ENCODE data around the gene GINS3.

Gene GINS3

DNA sequence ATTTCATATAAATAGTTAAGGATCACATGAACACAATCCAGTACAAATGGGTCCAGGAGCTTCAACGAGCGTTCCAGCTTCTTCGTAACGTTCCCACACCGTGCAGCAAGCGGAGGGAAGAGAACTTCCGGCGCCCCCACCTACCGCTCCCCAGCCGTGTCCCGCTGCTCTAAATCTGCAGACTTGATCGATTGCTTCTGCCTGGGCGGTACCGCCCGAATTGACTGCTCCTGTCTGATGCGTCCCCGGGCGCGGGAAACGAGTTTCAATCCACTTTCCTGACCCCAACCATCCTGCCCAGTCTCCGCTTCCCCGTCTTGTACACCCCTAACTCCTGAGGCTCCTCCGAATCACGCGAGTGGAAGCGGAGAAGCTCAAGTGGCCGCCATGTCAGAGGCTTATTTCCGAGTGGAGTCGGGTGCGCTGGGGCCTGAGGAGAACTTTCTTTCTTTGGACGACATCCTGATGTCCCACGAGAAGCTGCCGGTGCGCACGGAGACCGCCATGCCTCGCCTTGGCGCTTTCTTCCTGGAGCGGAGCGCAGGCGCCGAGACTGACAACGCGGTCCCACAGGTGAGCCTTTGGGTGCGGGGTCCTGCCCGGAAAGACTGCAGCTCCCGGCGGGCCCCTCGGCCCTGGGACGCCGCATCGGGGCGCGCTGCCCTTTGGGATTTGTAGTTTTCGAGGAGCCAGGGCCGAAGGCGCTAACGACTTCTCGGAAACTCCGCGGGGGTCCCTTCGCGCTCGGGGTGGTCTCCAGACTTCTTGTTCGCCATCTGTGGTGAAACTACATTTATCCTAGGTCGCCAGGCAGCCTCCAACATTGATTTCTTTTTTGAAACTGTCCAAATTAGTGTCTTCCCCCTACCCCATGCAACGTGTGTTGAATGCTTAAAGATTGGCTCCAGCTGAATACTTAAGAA, at the start of gene GINS3 (continued):
- TF ChIP-seq ZNF629 (tag by site-specific recombination; IDR thresholded peaks at IDR 0.05) (peak; percentile 71), PRDM1 (tag by site-specific recombination; IDR thresholded peaks at IDR 0.05) (peak; percentile 55; the same call in 1 of the 2 replicates), ZNF426 (tag by site-specific recombination; IDR thresholded peaks at IDR 0.05) (no peak), ZNF776 (tag by site-specific recombination; IDR thresholded peaks at IDR 0.05; ENCODE audit: borderline replicate concordance) (peak; percentile 74; the same call in 1 of the 2 replicates), ZBTB17 (tag by site-specific recombination; IDR thresholded peaks at IDR 0.05) (peak; percentile 99), ZNF391 (tag by site-specific recombination; IDR thresholded peaks at IDR 0.05; ENCODE audit: borderline replicate concordance, low read depth) (peak; percentile 93; the same call in 1 of the 2 replicates), ZNF670 (tag by site-specific recombination; IDR thresholded peaks at IDR 0.05; ENCODE audit: low read depth) (no peak), KLF8 (tag by site-specific recombination; IDR thresholded peaks at IDR 0.05) (peak; percentile 98), SP7 (tag by site-specific recombination; IDR thresholded peaks at IDR 0.05) (peak; percentile 90), ZNF138 (tag by site-specific recombination; IDR thresholded peaks at IDR 0.05; ENCODE audit: borderline replicate concordance) (no peak), GFI1B (tag by site-specific recombination; IDR thresholded peaks at IDR 0.05) (peak; percentile 60; the same call in 1 of the 2 replicates), ZNF571 (tag by site-specific recombination; IDR thresholded peaks at IDR 0.05) (no peak), ZNF350 (tag by site-specific recombination; IDR thresholded peaks at IDR 0.05) (0 out of 2 replicates have a peak, but pooled peaks have one; percentile 31), ZFP37 (tag by site-specific recombination; IDR thresholded peaks at IDR 0.05) (peak; percentile 69; the same call in 1 of the 2 replicates), ZNF585B (tag by site-specific recombination; IDR thresholded peaks at IDR 0.05) (no peak), OVOL3 (tag by site-specific recombination; IDR thresholded peaks at IDR 0.05) (0 out of 2 replicates have a peak, but pooled peaks have one; percentile 41), ZFP3 (tag by site-specific recombination; IDR thresholded peaks at IDR 0.05; ENCODE audit: low read depth) (no peak), ZNF501 (tag by site-specific recombination; IDR thresholded peaks at IDR 0.05) (peak; percentile 98), BCL11A (tag by site-specific recombination; IDR thresholded peaks at IDR 0.05; ENCODE audit: low read depth) (no peak), ZNF792 (tag by site-specific recombination; IDR thresholded peaks at IDR 0.05) (peak; percentile 92), ZBTB48 (tag by site-specific recombination; IDR thresholded peaks at IDR 0.05) (peak; percentile 61; the same call in 1 of the 2 replicates)
- TF ChIP-seq, protein P1, sequence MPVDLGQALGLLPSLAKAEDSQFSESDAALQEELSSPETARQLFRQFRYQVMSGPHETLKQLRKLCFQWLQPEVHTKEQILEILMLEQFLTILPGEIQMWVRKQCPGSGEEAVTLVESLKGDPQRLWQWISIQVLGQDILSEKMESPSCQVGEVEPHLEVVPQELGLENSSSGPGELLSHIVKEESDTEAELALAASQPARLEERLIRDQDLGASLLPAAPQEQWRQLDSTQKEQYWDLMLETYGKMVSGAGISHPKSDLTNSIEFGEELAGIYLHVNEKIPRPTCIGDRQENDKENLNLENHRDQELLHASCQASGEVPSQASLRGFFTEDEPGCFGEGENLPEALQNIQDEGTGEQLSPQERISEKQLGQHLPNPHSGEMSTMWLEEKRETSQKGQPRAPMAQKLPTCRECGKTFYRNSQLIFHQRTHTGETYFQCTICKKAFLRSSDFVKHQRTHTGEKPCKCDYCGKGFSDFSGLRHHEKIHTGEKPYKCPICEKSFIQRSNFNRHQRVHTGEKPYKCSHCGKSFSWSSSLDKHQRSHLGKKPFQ (tag by site-specific recombination; IDR thresholded peaks at IDR 0.05) = 0 out of 2 replicates have a peak, but pooled peaks have one; percentile 36
- TF ChIP-seq, protein P2, sequence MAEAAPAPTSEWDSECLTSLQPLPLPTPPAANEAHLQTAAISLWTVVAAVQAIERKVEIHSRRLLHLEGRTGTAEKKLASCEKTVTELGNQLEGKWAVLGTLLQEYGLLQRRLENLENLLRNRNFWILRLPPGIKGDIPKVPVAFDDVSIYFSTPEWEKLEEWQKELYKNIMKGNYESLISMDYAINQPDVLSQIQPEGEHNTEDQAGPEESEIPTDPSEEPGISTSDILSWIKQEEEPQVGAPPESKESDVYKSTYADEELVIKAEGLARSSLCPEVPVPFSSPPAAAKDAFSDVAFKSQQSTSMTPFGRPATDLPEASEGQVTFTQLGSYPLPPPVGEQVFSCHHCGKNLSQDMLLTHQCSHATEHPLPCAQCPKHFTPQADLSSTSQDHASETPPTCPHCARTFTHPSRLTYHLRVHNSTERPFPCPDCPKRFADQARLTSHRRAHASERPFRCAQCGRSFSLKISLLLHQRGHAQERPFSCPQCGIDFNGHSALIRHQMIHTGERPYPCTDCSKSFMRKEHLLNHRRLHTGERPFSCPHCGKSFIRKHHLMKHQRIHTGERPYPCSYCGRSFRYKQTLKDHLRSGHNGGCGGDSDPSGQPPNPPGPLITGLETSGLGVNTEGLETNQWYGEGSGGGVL (tag by site-specific recombination; IDR thresholded peaks at IDR 0.05) = peak; percentile 72
- TF ChIP-seq, protein P3, sequence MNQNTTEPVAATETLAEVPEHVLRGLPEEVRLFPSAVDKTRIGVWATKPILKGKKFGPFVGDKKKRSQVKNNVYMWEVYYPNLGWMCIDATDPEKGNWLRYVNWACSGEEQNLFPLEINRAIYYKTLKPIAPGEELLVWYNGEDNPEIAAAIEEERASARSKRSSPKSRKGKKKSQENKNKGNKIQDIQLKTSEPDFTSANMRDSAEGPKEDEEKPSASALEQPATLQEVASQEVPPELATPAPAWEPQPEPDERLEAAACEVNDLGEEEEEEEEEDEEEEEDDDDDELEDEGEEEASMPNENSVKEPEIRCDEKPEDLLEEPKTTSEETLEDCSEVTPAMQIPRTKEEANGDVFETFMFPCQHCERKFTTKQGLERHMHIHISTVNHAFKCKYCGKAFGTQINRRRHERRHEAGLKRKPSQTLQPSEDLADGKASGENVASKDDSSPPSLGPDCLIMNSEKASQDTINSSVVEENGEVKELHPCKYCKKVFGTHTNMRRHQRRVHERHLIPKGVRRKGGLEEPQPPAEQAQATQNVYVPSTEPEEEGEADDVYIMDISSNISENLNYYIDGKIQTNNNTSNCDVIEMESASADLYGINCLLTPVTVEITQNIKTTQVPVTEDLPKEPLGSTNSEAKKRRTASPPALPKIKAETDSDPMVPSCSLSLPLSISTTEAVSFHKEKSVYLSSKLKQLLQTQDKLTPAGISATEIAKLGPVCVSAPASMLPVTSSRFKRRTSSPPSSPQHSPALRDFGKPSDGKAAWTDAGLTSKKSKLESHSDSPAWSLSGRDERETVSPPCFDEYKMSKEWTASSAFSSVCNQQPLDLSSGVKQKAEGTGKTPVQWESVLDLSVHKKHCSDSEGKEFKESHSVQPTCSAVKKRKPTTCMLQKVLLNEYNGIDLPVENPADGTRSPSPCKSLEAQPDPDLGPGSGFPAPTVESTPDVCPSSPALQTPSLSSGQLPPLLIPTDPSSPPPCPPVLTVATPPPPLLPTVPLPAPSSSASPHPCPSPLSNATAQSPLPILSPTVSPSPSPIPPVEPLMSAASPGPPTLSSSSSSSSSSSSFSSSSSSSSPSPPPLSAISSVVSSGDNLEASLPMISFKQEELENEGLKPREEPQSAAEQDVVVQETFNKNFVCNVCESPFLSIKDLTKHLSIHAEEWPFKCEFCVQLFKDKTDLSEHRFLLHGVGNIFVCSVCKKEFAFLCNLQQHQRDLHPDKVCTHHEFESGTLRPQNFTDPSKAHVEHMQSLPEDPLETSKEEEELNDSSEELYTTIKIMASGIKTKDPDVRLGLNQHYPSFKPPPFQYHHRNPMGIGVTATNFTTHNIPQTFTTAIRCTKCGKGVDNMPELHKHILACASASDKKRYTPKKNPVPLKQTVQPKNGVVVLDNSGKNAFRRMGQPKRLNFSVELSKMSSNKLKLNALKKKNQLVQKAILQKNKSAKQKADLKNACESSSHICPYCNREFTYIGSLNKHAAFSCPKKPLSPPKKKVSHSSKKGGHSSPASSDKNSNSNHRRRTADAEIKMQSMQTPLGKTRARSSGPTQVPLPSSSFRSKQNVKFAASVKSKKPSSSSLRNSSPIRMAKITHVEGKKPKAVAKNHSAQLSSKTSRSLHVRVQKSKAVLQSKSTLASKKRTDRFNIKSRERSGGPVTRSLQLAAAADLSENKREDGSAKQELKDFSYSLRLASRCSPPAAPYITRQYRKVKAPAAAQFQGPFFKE (tag by site-specific recombination; IDR thresholded peaks at IDR 0.05; ENCODE audit: borderline replicate concordance) = peak; percentile 93
- TF ChIP-seq, protein P4, sequence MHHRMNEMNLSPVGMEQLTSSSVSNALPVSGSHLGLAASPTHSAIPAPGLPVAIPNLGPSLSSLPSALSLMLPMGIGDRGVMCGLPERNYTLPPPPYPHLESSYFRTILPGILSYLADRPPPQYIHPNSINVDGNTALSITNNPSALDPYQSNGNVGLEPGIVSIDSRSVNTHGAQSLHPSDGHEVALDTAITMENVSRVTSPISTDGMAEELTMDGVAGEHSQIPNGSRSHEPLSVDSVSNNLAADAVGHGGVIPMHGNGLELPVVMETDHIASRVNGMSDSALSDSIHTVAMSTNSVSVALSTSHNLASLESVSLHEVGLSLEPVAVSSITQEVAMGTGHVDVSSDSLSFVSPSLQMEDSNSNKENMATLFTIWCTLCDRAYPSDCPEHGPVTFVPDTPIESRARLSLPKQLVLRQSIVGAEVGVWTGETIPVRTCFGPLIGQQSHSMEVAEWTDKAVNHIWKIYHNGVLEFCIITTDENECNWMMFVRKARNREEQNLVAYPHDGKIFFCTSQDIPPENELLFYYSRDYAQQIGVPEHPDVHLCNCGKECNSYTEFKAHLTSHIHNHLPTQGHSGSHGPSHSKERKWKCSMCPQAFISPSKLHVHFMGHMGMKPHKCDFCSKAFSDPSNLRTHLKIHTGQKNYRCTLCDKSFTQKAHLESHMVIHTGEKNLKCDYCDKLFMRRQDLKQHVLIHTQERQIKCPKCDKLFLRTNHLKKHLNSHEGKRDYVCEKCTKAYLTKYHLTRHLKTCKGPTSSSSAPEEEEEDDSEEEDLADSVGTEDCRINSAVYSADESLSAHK (tag by site-specific recombination; IDR thresholded peaks at IDR 0.05) = peak; percentile 60
- TF ChIP-seq, protein P5, sequence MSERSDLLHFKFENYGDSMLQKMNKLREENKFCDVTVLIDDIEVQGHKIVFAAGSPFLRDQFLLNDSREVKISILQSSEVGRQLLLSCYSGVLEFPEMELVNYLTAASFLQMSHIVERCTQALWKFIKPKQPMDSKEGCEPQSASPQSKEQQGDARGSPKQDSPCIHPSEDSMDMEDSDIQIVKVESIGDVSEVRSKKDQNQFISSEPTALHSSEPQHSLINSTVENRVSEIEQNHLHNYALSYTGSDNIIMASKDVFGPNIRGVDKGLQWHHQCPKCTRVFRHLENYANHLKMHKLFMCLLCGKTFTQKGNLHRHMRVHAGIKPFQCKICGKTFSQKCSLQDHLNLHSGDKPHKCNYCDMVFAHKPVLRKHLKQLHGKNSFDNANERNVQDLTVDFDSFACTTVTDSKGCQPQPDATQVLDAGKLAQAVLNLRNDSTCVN (tag by site-specific recombination; optimal IDR thresholded peaks at IDR 0.05) = peak; percentile 55

Measured in HEK293 (cell line).